ENCODE measurements around the gene SMPDL3B.

SMPDL3B gene

DNA sequence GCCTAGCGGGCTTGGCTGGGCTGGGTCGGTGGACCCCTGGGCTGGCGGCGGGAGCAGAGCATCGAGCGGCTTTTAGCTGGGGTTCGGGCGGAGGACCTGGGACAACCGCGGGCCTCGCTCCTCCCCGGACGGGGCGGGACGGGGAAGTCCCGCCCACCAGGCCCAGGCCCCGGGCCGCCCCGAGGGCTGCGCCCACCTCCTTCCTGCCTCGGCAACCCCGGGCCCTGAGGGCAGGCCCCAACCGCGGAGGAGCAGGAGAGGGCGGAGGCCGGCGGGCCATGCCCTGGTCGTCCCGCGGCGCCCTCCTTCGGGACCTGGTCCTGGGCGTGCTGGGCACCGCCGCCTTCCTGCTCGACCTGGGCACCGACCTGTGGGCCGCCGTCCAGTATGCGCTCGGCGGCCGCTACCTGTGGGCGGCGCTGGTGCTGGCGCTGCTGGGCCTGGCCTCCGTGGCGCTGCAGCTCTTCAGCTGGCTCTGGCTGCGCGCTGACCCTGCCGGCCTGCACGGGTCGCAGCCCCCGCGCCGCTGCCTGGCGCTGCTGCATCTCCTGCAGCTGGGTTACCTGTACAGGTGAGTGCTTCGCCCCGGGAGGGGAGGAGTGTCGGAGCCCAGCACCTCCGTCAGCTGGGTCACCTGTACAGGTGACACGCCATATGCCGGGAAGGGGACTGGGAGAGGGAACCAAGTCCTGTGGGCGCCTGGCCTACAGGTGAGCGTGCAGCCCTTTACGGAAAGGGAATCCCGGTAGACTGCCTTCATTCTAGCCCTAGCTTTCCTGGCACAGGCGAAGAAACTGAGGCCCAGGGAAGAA is 25.2 kb downstream of the SMPDL3B start, which contains the start of gene XKR8:
Gene XKR8 (plus strand): TSS at position 182 of the 812 bp plus-strand sequence. CDS start 97 bp downstream, at position 279.
- peak within 1 kb of the TSS; percentile 69 for H3K4me3 ChIP-seq (ENCODE audit: low read depth, low read length)
- TF ChIP-seq CTCF (IDR thresholded peaks at IDR 0.05; ENCODE audit: low read depth, low read length, missing control alignments): peak; percentile 42
- no peak for DNase-seq (ENCODE audit: low read depth)

DNA sequence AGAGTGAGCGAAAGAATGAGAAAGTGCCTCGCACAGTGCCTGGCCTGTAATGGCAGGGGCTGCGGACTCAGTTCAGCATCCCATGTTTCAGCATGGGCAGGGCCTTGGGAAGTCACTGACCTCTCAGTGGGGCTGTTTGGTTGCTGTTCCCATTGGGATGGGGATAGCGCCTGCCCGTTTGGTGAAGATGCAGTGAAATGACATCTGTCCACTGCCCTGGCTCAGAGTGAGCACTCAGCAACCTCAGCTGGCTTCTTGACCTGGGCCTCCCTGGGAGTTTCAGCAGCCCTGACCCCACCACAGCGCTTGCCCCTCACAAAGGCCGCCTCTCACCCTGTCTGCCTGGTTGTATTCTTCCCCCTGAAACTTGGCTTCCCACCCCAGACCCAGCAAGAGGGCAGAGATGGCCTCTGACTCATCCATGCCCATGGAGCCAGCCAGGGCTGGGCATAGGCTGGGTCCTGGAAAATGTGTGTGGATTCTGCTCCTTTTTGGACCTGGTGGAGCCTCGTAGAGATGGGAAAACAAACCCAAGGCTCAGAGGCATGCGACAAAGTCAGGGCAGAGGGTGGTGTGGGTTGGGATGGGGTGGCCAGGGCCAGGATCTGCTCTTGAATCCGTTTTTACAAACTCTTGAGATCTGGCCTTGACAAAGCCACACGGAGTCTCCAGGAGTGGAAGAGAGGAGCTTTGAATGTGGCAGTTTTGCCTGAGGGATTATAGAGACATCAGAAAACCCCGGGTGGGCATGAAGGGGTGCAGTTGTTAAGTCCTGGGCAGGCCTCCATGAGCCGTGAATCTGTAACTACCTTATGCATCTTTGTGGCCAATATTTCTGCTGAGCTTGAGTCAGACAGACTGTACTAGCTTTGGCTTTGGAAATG is 26.2 kb downstream of the SMPDL3B start:
- no peak for TF ChIP-seq CTCF (IDR thresholded peaks at IDR 0.05; ENCODE audit: low read depth, low read length, missing control alignments)
- no peak overlapping the region; the same call in 1 of the 2 replicates for H3K4me3 ChIP-seq (ENCODE audit: low read depth, low read length)
- no peak for DNase-seq (ENCODE audit: low read depth)

GRCh38 chr1:27961646-27962221 is 26.9 kb downstream of the SMPDL3B start:
- no peak overlapping the region for H3K4me3 ChIP-seq (ENCODE audit: low read depth, low read length)
- DNase-seq (ENCODE audit: low read depth): no peak
- TF ChIP-seq CTCF (IDR thresholded peaks at IDR 0.05; ENCODE audit: low read depth, low read length, missing control alignments): no peak

- no peak for TF ChIP-seq CTCF (IDR thresholded peaks at IDR 0.05; ENCODE audit: low read depth, low read length, missing control alignments)
- H3K4me3 ChIP-seq (ENCODE audit: low read depth, low read length): no peak overlapping the region
- no peak for DNase-seq (ENCODE audit: low read depth)
Observed at GRCh38 chr1:27963393-27963792, 28.6 kb downstream of the SMPDL3B start.

- no peak overlapping the region for H3K4me3 ChIP-seq (ENCODE audit: low read depth, low read length)
- no peak for TF ChIP-seq CTCF (IDR thresholded peaks at IDR 0.05; ENCODE audit: low read depth, low read length, missing control alignments)
- no peak for DNase-seq (ENCODE audit: low read depth)
Observed at GRCh38 chr1:27966402-27967105, 31.8 kb downstream of the SMPDL3B start.

DNA sequence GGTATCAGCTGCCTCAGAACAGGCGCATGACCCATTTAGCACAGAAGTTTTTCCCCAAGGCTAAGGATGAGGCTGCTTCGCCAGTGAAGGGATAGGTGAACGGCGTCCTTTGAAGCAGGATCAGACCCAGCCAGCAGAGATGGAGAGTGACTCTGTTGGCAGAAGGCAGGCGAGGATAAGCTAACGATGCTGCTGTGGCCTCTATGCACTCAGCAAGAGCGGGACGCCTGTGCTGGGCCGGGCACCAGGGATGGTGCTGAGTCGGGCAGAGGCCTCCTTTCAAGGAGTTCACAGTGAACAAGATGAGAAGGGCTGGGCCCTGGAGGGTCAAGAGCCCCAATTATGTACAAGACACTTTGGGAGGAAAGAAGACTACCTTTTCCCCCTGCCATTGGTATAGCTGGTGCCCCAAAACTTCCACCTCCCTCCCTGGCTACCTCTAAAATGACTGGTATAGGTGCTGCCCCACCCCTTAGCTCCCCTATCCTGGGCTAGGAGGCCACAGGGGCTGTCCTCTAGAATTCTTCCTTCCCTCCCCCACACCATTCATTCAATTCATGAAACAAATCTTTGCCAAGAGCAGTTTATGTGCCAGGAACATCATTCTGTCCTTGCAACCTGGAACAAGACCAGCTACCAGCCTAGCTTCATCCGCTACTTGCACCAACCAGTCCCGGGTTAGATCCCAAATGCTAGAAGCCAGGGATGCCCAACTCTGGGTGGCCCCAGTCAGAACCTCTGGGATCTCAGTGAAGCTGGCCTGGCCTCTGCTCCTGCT is 32.5 kb downstream of the SMPDL3B start:
- no peak overlapping the region for H3K4me3 ChIP-seq (ENCODE audit: low read depth, low read length)
- DNase-seq (ENCODE audit: low read depth): no peak
- TF ChIP-seq CTCF (IDR thresholded peaks at IDR 0.05; ENCODE audit: low read depth, low read length, missing control alignments): no peak

Data from GM12864 (cell line).